C4-2B (cell line): ENCODE data around the gene KLF2.
"Not testable (repeated sequence)": the region's sequence is repeated elsewhere in the genome, so short reads cannot be mapped to it uniquely, and the experiment has no call there.

Experiments used
- H3K27ac ChIP-seq: fragments of 450-650 bp; 2 replicates; pipeline ENCODE4 v1.5.1; 2017
- ZFX ChIP-seq: fragments of 450-650 bp; IDR thresholded peaks from 2 replicates; pipeline ENCODE4 v1.6.1; 2017
- TF ChIP-seq, protein P1 (sequence below): fragments of 450-650 bp; conservative IDR thresholded peaks from 2 replicates; pipeline ENCODE4 v1.5.1; 2017; ENCODE audit warnings: mild to moderate bottlenecking

KLF2 gene

GRCh38 chr19:16298334-16298733, 26.3 kb upstream of the KLF2 start:
- no peak overlapping the region for H3K27ac ChIP-seq
- TF ChIP-seq ZFX, result no peak
- TF ChIP-seq, protein P1, sequence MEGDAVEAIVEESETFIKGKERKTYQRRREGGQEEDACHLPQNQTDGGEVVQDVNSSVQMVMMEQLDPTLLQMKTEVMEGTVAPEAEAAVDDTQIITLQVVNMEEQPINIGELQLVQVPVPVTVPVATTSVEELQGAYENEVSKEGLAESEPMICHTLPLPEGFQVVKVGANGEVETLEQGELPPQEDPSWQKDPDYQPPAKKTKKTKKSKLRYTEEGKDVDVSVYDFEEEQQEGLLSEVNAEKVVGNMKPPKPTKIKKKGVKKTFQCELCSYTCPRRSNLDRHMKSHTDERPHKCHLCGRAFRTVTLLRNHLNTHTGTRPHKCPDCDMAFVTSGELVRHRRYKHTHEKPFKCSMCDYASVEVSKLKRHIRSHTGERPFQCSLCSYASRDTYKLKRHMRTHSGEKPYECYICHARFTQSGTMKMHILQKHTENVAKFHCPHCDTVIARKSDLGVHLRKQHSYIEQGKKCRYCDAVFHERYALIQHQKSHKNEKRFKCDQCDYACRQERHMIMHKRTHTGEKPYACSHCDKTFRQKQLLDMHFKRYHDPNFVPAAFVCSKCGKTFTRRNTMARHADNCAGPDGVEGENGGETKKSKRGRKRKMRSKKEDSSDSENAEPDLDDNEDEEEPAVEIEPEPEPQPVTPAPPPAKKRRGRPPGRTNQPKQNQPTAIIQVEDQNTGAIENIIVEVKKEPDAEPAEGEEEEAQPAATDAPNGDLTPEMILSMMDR, result no peak

GRCh38 chr19:16301999-16302694, 22.5 kb upstream of the KLF2 start:
- H3K27ac ChIP-seq, result no peak overlapping the region
- TF ChIP-seq, protein P1, result no peak
- no peak for TF ChIP-seq ZFX

- TF ChIP-seq, protein P1, result no peak
- no peak for TF ChIP-seq ZFX
- no peak overlapping the region for H3K27ac ChIP-seq
These were observed 20.9 kb upstream of the KLF2 start for GRCh38 chr19:16303755-16304154.

- not testable (repeated sequence) for H3K27ac ChIP-seq
These were observed 20.1 kb upstream of the KLF2 start for GRCh38 chr19:16304511-16304910.

DNA sequence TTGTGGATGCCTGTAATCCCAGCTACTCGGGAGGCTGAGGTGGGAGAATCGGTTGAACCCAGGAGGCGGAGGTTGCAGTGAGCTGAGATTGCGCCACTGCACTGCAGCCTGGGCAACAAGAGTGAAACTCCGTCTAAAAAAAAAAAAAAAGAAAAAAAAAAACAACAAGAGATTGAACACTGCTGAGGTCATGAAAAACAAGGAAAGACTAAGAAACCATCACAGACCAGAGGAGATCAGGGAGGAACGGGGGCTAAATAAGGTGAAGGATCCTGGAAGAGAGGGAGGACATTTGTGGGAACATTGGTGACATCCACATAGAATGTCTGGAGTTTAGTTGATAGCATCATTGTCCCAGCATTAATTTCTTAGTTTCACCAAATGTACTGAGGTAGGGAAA, 19.6 kb upstream of the KLF2 start:
- H3K27ac ChIP-seq, result not testable (repeated sequence)

DNA sequence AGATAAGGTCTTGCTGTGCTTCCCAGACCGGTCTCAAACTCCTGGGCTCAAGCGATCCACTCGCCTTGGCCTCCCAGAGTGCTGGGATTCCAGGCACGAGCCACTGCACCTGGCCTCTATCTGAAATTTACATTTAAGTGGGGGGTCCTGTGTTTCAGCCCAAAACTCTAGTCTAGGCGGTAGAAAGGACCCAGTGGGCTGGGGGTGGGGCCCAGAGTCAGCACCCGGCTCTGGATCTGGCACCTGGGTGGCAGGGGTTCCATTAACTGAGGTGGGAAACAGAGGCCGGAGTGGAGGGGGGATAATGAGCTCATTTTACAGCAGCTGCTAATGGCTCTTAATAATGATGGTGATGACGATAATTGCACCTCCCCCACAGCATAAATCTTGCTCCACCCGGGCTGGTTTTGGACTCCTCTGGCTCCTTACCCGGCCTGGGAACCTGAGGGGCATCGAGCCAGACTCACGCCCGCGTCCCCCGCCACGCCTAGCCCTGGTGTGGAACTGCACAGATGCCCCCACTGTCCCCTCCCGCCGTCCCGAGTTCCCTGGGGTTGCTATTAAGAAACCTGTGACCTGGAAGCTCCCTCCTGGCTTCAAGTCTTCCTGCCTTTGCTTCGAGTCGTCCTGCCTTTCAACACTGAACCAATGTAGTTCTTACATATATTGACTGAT, 17.8 kb upstream of the KLF2 start:
- TF ChIP-seq, protein P1, result no peak
- TF ChIP-seq ZFX, result no peak

DNA sequence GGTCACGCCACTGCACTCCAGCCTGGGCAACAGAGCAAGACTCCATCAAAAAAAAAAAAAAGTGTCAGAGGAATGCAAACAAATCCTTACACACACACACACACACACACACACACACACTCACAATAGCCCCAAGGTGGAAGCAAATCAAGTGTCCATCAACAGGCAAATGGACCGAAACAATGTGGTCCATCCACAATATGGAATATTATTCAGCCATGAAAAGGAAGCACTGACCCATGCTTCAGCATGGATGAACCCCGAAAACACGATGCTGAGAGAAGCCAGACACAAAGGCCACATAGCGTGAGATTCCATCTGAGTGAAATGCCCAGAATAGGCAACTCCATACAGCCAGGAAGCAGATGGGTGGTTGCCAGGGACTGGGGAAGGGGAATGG, 16.5 kb upstream of the KLF2 start:
- TF ChIP-seq, protein P1, result no peak
- TF ChIP-seq ZFX, result no peak
- H3K27ac ChIP-seq, result no peak overlapping the region

More for the DNA sequence above, 17.8 kb upstream of the KLF2 start:
- no peak overlapping the region for H3K27ac ChIP-seq

GRCh38 chr19:16309643-16310042, 15.0 kb upstream of the KLF2 start:
- H3K27ac ChIP-seq, result no peak overlapping the region
- no peak for TF ChIP-seq ZFX
- TF ChIP-seq, protein P1, result no peak
